GM21528 (cell line): Measurements from ENCODE around the gene TMEM132D.

Source experiments
- ATAC-seq: cut with Tn5 transposase; IDR thresholded peaks from one replicate; pipeline ENCODE4 v1.9.1; 2021; ENCODE audit warnings: mild to moderate bottlenecking, moderate library complexity; ENCODE audit not compliant: unreplicated experiment, low FRiP score

Gene TMEM132D

GRCh38 chr12:129827102-129827865, 76.5 kb downstream of the TMEM132D start:
- no peak for ATAC-seq

DNA sequence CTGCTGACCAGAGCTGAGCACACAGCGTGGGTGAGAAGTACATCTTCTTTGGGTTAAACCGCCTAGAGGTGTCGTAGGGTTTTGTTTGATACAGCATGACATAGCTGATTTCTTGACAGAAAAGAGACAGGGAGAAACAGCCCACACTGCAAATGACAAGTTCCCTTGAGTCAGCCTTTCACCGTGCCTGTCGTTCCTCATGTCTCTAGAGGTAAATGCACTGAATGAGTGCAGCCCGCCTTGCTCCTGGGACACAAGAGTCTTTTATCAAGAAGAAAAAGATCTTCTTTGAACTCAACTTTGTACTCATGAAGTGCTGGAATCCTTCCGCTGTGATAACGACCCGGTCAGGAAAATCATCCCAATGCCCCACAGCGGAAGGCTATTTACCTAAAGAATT, 77.6 kb downstream of the TMEM132D start:
- no peak for ATAC-seq

GRCh38 chr12:129825316-129825715, 78.5 kb downstream of the TMEM132D start:
- ATAC-seq: no peak

DNA sequence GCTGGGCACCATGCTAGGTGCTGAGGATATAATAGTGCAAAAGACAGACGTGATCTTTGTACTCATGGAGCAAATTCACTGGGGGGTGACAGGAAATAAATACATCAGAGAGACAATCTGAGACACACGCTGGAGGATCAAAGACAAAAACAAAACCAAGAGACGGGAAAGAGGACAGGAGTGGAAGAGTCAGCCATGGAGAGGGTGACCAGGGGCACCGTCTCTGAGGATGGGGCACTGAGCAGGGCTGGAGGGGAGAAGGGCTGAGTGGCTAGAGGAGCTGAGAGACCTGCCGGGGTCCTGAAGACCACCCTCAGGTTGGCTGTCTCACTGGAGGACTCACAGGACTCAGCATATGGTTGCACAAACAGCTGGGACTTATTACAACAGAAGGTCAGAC, 81.9 kb downstream of the TMEM132D start:
- ATAC-seq: no peak

- no peak for ATAC-seq
Observed at GRCh38 chr12:129819391-129819790, 84.4 kb downstream of the TMEM132D start.

GRCh38 chr12:129815846-129816245, 88.0 kb downstream of the TMEM132D start:
- ATAC-seq: no peak

GRCh38 chr12:129811963-129812362, 91.9 kb downstream of the TMEM132D start:
- no peak for ATAC-seq

DNA sequence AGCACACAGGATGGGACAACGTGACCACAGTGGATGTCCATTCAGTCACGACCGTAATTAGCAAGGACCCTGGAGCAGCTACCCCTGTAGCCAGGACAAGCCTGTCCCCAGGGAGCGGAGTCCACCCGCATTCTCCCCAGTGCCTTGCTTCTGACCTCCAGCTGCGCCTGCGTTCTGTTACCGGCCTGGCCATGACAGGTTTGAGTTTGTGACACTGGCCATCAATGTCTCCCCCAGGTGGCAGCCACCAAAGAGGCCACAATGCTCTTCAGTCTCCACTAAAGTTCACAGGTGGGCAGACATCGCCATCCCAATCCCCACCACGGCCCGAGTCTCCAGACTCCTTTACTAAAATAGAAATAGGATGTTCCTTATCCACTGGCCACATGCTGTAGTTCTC, 96.7 kb downstream of the TMEM132D start:
- ATAC-seq: no peak

GRCh38 chr12:129791396-129791795, 112.4 kb downstream of the TMEM132D start:
- ATAC-seq: no peak

- no peak for ATAC-seq
Observed at GRCh38 chr12:129790930-129791329, 112.9 kb downstream of the TMEM132D start.

DNA sequence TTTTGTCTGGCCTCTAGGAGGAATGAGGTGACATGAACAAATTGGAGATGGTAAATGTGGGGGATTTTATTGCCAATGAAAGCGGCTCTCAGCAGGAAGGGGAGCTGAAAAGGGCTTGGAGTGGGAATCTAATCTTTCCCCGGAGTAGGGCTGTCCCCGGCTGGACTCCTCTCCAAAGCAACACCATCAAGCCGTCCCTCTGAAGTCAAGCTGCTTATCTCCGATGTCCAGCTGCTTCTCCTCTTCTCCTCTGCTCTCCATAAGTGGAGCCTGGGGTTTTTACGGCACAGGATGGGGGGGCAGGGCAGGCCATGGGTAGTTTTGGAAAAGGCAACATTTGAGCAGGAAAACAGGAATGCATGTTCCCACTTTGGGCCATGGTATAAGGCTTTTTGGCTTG, 113.5 kb downstream of the TMEM132D start:
- ATAC-seq: no peak

DNA sequence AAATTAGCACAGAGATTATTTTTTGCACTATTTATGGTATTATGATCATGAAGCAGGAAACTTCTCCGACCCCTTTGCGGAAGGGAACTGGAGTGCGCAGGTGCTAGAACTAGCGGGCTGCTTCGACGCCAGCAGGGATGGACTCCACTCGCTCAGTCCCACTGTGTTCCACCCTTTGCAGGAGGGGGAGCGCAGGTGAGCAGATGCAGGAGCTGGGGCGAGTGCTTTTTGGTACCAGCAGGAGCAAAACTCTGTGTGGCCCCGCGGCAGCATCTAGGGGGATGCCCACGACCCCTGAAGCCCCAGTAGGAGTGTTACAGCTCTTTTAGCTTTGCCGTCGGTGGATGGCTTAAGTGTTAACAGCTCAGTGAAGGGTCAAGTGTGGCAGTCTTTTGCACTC, 113.9 kb downstream of the TMEM132D start:
- ATAC-seq: no peak

- ATAC-seq: no peak
Observed at GRCh38 chr12:129788506-129789084, 115.2 kb downstream of the TMEM132D start.

DNA sequence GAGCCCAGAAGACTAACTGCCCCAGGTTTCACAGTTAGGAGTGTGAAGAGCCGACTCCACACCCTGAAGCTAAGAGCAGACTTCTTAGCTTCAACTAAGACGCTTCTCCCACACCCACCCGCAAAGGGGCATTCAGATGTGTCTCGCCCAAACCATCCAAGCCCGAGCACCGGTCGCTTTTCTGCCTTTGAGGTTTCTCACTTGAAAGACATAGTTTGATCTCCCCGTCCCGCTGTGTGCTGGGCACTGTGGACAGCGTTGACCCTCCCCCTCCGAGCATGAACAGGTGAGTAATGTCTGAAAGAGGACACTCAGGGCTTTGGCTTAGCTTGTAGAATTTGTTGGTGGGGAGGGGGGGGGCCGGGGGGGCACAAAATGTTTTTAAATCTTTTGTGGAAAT, 123.8 kb downstream of the TMEM132D start:
- no peak for ATAC-seq

- ATAC-seq: no peak
Observed at GRCh38 chr12:129779033-129779432, 124.8 kb downstream of the TMEM132D start.

DNA sequence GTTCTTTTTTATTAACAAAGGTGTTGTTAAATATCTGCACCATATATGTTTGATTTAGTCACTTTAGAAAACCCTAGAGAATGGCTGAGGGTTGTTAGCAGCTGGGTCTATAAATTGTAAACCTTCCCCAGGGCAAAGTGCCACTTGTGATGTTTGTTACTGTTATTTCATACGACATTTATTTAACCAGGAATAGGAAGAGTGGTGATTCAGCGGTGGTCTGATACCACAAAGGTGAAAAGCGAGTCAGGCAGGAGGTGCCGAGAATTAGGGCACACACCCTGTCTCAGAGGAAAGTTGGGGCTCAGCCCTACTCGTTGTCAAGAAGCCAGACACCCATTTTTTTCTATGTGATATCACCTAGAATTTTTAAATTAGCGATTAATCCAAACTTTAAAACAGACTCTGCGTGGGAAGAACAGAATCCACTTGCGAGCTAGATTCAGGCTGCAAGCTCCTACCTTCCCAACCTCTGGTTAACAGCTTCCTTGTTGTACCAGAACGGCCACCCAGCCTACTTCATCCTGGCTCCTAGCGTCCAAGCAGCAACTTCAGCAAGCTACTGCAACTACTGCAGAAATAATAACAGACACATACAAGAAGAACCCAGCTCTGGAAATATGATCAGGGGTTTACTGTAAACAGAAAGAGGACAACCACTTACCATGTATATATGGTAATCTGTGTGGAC, 126.7 kb downstream of the TMEM132D start:
- ATAC-seq: no peak

- ATAC-seq: no peak
Observed at GRCh38 chr12:129772501-129773493, 131.0 kb downstream of the TMEM132D start.

DNA sequence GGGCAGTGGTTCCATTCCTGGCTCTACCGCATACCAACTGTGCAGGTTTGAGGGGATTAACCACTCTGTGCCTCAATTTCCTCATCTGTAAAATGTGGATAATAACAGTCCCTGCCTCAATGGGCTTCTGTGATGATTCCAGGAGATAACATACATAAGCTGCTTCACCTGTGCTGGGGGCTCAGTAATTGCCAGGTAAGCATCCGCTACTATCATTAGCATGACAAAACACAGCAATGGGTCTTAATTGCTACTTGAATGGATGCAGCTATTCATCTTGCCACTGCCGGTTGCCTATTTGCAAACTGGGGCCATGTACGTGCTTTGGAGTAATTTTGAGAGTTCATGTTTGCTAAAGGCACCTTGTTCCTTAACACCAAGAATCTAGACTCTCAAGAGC, 132.6 kb downstream of the TMEM132D start:
- no peak for ATAC-seq

GRCh38 chr12:129765719-129766118, 138.1 kb downstream of the TMEM132D start:
- no peak for ATAC-seq

DNA sequence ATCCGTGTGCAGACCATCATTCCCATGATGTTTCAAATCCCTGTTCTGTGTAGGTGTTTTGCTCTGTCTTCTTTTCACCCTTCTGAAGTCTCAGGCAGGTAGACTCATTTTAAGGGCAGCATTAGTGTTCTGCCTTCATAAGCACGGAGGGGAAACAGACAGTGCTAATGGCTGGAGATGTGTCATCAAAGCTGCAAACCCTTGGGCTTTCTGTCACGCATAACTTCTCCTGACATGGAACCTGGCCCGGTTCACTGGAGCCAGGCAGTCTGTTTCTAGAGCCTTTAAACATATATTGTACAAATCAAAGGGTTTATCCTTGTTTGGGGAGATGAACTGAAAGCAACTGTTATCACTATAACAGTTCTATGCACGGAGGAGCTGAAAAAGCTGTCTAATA, 141.4 kb downstream of the TMEM132D start:
- ATAC-seq: no peak

DNA sequence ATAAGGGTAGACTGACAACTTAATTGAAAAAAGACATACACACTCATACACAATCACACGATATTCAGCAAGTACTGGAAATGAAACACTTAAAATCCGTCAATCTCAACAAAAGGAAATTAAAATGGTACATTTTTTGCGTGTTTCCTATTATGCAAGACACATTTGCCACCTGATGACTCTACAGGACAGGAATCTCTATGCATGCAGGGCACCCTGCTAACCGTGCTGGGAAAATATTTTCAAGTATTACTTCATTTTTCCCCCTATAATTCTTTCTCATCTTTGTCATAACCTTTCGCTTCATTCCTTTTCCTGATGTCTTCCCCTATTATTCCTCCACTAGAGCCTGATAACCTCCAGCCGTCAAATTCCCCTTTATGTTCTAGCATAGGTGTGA, 150.2 kb downstream of the TMEM132D start:
- no peak for ATAC-seq
